Endothelial cell of umbilical vein (primary cell): ENCODE results near the gene CCDC3.

ENCODE experiments used
- CTCF ChIP-seq, 2 donors: IDR thresholded peaks; 1 replicate in 1 of 2; 2 replicates in 1 of 2; pipeline ENCODE4 v1.5.1; 2011; ENCODE audit warnings: low read length in 2 of 2, mild to moderate bottlenecking in 2 of 2, moderate library complexity in 2 of 2, control low read depth in 1 of 2, inconsistent platforms in 1 of 2, low read depth in 1 of 2; ENCODE audit not compliant: insufficient read depth in 1 of 2; ENCODE audit errors: extremely low read depth in 1 of 2
- EZH2 ChIP-seq: IDR thresholded peaks from 2 replicates; pipeline ENCODE4 v1.6.1; 2012; ENCODE audit warnings: borderline replicate concordance, low read depth, mild to moderate bottlenecking, moderate library complexity, low read length, inconsistent platforms; ENCODE audit not compliant: severe bottlenecking
- GATA2 ChIP-seq: IDR thresholded peaks from 2 replicates; pipeline ENCODE4 v1.7.0; 2011; ENCODE audit warnings: low read depth, mild to moderate bottlenecking, moderate library complexity, mixed read lengths, low read length; ENCODE audit not compliant: insufficient read length, insufficient read depth
- MAX ChIP-seq: IDR thresholded peaks from 2 replicates; pipeline ENCODE4 v1.6.1; 2011; ENCODE audit not compliant: insufficient read depth, insufficient read length
- MYC ChIP-seq: IDR thresholded peaks from one replicate; pipeline ENCODE4 v1.6.1; 2011; ENCODE audit warnings: mild to moderate bottlenecking, low read depth, low read length
- POLR2A ChIP-seq: IDR thresholded peaks from 2 replicates; pipeline ENCODE4 v1.6.1; 2012; ENCODE audit warnings: low read depth, mild to moderate bottlenecking, control low read depth, low read length
- POLR2AphosphoS5 ChIP-seq: IDR thresholded peaks from 2 replicates; pipeline ENCODE4 v1.6.1; 2012; ENCODE audit warnings: low read depth, mild to moderate bottlenecking, control low read depth, low read length, moderate library complexity; ENCODE audit not compliant: insufficient read depth

DNA sequence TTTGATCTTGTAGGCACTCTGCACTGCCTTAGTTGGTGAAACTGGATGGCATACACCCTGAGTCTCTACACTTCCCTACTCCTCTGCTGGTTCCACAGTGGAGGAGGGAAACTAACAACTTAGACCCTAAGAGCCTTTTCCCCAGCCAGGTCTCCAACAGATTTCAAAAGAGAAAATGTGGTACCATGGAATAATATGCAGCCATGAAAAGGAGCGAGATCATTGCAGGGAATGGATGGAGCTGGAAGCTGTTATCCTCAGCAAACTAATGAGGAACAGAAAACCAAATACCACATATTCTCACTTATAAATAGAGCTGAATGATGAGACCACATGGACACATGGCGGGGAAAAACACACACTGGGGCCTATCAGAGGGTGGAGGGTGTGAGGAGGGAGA lies 36.3 kb upstream of the CCDC3 start:
- no peak for TF ChIP-seq CTCF (IDR thresholded peaks at IDR 0.05; ENCODE audit: extremely low read depth in 1 of 2, insufficient read depth in 1 of 2, low read depth in 1 of 2, low read length in 2 of 2)
- TF ChIP-seq POLR2A, result no peak
- no peak for TF ChIP-seq MAX
- no peak for TF ChIP-seq MYC
- no peak for TF ChIP-seq EZH2
- no peak for TF ChIP-seq POLR2AphosphoS5
- TF ChIP-seq GATA2, result no peak
